Measurements from ENCODE around the gene ZMYND8.
A peak's percentile ranks its signal among the peaks of the same experiment; 100 is the strongest.

The ZMYND8 gene

DNA sequence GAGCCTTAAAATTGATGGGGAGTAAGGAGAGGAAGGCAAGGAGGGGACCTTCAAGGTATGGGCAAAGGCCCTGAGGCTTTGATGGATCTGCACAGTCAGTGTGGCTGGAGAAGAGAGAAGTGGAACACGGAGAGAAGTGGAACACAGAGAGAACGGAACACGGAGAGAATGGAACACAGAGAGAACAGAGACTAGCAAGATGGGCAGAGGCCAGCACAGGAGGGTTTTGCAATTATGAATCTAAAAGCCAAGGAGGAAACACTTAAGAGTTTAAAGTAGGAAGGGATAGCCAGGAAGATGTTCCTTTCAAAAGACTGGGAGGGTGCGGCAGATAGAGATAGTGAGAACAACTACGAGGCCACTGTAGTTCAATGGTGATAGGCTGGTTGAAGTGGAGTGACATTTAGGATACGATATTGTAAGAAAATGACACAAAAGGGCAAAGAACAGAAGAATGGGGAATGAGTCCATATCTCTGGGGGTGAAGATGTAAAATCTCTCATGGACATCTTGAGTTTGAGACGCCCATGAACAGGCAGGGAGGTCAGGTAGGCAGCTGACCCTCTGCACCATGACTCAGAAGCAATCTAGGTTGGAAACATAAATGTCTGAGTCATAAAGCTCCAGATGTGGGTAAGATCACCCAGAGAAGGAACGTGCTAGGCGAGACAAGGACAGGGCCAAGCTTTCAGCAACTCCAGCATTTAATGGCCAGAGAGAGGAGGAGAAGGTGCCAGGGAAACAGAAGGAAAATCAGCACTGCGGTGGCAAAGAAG is 25.4 kb downstream of the ZMYND8 start:
- no peak for DNase-seq

DNA sequence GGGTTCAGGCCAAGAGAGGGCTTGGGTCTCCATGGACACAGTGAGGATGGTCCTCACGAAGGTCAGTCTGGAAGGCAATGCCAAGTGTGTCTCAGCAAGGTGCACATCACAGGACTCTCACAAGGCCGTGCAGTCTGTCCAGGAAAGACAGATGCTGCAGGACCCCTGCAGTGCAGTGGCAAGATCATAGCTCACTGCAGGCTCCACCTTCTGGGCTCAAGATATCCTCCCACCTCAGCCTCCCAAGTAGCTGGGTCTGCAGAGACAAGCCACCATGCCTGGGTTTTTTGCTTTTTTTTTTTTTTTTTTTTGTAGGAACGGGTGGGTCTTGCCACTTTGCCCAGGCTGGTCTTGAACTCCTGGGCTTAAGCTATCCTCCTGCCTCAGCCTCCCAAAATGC is 26.4 kb downstream of the ZMYND8 start:
- no peak for DNase-seq

DNA sequence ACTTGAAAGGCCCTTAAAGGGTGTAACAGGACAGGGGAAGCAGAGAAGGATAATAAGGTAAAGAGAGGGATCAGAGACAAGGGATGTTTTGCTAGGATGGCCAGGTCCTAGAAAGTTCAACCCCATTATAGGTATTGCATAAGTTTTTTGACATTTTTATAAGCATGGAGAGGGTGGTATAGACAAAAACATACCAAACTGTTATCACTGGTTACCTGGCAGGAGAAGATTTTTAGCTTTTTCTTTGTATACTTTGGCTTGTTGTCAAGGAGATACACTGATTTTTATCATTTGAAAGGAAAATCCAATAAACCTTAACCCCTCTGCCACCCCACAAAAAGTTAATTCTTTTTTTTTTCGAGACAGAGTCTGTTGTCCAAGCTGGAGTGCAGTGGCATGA is 28.4 kb downstream of the ZMYND8 start:
- DNase-seq, result no peak

DNA sequence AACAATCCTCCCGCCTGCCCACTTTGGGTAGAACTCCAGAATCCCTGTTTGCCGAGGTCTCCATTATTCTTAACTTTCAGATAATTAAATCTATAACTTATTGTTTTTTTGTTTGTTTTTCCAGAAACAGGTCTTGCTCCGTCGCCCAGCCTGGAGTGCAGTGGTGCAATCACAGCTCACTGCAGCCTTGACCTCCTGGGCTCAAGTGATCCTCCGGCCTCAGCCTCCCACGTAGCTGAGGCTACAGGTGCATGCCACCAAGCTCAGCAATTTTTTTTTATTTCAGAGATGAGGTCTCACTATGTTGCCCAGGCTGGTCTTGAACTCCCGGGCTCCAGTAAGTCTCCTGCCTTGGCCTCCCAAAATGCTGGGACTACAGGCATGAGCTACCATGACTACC is 28.8 kb downstream of the ZMYND8 start:
- no peak for DNase-seq

DNA sequence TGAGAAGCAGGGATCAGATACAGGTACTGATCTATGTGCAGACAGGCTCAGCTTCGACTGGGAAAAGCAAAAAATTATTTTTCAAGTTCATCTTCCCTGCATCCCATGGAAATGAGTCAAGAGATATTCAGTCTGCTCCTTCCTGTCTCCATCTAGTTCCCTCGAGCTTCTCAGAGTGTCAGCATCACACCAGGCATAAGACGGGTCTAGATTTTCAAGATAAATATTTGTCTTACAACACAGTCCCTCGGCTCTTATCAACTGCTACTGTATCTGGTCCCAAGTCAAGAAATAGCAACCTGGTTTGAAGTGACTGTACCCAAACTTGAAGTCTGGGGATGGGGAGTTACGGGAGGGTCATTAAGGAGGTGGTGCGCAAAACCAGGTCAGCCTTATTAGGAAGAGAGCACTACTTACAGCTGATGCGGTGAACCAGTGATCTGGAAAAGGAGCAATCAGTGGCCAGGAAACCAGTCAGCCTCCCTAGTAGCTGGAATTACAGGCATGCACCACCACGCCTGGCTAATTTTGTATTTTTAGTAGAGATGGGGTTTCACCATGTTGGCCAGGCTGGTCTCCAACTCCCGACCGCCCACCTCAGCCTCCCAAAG is 29.7 kb downstream of the ZMYND8 start:
- DNase-seq, result no peak

DNA sequence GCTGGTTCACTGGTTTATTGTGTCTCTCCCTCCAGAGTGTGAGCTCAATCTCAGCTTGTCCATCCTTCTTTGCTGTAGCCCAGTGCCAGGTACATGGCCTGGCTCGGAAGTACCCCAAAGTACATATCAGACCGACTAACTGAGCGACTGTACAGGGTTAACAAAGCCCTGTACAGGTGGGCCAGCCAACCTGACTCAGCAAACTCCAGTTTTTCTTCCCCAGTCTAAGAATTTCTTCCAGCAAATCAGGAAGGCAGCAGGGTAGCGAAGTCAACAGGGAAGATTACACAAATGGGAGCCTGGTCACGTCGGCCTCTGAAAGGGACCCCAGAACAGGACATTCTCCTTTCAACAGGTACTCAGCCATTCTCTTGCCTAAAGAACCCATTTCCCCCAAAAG is 31.3 kb downstream of the ZMYND8 start:
- DNase-seq, result no peak

DNA sequence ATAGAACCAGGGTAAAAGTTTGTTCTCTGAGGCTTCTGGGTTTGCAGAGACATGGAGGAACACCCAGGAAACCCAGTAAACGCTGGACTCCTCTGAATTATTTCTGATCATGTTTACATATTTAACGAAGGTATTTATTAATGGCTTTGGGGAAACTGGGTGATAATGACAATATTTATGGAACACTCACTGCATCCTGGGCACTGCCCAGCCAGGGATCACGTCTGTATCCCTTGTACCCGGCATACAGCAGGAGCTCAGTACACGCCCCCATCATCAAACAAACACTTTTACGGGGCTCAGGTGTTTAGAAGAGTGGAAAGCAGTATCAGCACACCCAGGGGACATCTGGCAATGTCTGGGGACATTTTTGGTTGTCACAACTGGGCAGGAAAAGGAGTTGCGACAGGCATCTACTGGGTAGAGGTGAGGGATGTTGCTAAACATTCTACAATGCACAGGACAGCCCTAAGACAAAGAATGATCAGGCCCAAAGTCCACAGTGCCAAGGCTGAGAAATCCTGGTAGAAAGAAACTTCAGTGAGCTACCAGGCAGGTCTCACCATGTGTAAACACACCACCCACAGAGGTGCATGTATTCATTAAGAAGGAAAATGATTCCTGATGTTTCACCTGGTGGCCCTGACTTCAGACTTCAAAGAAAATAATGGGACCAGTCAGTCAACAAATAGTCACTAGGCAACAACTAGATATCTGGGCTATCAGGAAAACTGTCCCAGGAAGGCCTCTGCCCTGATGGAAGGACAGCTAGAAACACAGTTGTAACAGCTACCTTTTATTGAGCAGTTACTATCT is 35.3 kb downstream of the ZMYND8 start:
- peak; percentile 42 for DNase-seq

DNA sequence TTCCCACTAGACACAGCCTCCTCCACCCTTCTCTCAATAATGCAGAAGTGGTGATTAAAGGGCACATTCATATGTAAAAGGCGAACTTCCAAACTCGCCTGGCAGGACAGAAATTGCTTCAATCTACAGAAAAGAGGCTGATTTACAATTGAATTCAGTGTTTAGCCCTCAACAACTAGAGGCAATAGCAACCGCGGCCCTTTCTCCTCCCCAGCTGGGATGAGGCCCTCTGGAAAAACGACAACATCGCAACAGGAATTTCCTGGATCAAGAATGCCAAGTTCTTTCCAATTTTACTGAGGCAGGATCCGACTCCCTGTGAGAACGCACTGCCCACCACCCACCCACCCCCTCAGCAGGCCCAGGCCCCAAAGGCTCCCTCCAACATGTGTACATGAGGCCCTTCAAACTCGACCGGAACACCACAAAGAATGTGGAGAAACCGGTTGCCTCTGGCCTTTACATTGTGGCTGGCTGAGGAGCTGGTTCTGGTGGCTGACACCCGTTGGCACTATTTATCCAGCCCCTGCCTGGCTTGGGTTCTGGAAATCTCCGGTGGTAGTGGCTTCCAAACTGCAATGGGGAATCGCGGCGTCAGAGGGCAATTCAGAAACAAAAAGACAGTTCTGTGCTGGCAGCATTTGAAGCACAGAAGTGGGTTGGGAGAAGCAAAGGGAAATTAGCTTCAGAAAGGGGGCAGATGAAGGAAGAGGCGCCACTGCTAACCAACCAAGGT is 36.8 kb downstream of the ZMYND8 start:
- DNase-seq, result peak; percentile 89

DNA sequence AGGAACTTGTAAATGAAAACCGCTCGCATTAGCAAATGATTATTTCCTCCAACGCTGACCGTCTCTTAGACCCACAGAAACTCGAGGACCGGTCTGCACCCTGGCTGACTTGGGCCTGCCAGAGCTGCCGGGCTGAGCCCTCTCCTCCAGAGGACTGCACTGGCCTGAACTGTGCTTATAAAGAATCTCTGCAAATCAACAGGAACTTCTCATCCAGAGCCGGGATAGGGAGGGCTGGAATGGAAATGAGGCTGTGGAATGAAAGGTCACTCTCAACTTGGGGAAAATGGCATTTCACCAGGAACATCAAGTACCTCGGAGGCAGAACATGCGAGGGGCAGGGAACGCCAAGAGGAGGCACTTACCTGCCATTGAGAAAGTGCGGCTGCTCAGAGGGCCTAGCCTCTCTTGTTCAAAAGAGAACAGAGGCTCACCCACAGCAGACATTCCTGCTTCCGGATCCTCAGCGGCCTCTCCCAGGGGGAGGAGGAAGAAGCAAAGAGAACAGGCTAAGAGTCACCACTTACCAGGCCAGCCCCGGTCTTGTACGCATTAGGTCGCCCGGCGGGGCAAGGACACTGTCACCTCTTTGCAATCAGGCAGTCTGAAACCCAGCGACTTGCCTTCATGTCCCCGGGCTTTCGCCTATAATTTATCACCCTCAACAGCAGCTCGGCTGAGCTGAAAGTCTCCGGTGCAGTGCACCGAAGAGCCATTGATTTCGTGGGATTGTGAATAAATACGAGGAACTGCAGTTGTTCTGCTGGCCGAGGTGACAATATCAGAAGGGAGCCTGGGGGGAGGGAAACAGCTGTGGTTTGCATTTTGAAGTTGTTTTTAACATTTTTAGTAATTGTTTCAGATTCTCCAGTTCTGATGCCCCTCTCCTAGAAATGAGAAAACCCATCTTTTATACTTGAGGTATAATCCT is 37.6 kb downstream of the ZMYND8 start:
- peak; percentile 84 for DNase-seq

DNA sequence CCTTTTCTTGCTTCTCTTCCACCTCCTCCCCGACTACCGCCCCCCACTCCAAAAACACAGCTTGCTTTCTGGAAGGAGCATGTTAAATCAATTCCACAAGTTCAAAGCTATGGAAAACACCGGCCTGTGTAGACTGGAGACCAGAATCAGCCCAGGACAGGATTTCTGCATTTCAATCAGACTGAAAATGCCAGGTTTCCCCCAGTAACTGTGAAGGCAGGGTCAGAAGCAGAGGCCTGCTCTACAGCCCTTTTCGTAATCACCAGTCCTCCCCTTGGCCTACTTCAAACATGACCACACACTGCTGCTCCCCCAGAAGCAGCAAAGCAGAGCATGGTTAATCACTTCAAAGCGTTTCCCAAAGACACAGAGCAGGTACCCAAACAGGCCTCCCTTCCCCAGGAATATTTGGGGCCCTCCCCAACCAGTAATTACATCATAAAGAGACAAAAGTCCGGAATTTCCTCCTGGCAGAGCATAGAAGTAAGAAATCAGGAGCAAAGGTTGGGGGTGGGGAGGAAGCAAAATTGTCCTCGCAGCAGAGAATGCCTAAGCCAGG is 38.4 kb downstream of the ZMYND8 start:
- DNase-seq, result no peak

DNA sequence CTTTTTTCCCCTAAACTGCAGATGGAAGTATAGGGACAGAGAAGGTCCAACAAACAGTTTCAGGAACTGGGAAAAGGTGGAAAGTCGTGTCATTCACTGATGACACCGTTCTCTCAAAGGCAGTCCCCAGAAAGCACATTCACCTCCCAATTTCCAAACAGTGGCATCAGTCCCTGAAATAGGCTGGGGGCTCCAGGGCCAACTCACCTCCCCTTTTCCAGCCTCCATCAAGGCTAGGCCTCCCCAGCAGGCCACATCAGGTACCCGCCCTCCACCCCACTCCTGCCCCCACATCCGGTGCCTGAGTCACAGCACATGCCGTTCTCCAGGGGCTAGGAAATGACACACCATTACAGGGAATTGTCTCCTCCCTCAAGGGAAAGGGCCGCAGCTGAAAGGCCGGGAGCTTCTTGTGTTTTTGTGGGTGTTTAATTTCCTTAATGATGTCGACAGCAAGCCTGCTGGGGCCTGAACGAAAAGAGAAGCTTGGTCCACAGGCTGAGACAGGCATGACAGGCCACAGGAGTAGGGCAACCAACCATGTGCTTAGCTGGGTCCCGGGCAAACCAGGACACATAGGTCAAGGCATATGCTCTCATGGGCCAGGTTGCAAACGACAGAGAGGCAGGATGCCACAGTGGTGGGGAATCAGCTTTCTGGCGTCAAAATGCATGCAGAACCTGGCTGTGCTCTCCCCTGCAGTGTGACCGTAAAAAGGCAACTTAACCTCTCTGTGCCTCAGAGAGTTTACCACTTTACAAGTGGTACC is 39.2 kb downstream of the ZMYND8 start:
- DNase-seq, result no peak

DNA sequence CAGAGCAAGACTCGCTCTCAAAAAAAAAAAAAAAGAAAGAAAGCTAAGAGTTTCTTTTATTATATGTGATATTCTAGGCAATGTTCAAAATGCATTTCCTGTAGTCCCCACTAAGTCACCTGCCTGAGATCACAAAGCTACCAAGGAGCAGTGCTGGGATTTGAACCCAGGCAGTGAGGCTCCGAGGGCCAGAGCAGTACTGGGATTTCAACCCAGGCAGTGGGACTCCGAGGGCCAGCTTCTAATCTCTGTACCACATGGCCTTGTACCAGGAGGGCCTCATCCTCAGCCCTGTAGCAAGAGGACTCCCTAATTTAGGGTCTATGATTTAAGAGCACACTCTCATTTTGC is 39.7 kb downstream of the ZMYND8 start:
- no peak for DNase-seq

DNA sequence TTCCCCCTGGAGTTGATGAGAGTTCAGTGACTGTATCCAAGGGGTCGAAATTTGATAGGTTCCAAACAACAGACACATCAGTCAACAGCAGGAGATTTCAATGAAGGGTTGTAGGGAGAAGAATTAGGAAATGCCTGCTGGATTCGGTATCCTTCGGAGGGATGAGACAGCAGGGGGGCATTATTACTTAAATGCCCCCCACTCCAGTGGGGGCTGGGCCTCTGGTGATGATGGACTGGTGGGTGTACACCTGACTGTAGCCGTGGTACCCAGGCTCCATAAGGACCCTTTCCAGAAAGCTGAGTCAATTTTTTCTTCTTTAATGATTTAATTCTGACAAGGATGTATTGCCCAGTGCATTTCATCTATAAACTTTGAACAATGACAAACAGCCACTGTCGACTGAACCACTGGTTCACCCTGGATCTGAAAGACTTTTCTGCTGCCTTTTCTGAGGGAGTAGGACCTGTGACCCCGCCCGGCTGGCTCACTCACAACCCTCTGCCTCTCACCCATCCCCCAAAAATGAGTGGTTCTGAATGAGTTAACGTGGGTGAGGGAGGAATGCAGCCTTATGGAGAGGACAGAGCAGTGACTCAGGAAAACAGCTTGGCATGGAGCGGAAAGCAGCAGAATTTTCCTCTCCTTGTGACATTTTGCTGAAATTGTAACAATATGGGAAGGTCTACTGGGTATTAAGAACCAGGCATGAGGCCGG is 41.0 kb downstream of the ZMYND8 start:
- DNase-seq, result no peak

DNA sequence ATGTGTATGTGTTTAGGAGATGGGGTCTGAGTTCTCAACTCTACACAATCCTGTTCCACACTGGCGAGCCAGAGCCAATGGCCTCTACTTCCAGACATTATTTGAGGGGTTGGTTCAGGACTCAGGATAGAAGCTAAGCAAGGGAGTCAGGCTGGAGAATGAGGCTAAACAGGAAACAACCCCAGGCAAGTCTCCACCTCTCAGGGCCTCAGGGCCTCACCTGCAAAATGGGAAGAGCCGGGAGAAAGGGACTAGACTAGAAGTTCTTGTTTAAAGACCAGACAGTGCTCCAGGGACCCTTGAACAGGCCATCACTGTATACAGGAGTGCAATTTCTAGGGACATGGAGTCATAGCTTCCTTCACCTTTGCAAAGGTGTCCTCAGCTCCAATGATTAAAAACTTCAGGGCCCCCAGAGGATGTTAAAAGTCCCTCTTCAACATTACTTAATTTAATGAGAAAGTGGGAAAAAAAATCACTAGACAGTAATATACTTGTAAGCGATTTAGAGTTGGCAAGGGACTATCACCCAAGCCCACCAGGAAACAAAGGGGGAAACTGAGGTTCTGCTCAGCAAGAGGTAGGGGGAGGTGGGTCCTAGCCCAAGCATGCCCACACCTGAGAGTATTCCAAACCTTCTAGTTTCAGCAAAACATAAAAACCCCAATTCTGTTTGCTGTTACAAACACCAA is 41.7 kb downstream of the ZMYND8 start:
- DNase-seq, result no peak

DNA sequence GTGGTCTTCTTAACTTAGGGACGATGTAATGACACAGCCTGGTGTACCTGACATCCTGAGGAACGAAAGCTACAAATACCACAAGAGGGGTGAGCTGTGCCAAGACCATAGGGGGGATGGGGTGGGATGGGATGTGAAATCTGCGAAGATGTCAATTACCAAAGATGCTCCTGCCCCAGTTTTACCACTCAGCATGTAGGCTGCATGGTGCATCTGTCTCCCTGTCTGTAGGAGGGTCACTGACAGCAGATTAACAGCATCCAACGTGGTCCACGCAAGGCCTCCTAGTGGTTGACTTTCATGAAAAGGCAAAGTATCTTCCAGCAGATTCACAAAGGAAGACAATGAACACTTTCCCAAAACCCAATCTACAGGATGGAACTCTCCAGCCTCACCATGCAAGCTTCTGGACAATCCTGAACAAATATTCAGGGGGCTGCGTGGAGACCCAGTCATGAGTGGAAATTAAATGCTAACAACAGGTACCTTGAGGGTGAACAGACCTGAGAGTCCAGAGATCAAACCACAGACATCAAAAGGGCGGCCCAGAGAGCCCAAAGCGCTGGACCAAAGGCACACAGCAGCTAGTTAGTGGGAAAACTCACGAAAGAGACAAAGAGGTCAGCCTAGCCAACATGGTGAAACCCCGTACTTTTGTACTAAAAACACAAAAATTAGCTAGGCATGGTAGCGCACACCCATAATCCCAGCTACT is 44.4 kb downstream of the ZMYND8 start:
- no peak for DNase-seq

DNA sequence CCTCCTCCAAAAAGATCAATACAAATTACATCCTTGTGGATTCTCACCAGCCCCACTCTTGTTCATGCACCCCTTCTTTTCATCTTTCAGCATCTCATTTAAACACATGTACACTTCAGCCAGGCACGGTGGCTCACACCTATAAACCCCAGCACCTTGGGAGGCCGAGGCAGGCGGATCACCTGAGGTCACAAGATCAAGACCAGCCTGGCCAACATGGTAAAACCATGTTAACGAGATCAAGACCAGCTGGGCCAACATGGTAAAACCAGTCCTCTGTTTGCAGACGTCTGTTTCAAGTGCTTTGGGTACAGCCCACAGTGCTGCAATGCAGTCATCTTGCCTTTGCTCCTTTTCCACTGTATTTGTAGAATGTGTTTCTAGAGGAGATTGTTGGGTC is 45.3 kb downstream of the ZMYND8 start:
- DNase-seq, result no peak

DNA sequence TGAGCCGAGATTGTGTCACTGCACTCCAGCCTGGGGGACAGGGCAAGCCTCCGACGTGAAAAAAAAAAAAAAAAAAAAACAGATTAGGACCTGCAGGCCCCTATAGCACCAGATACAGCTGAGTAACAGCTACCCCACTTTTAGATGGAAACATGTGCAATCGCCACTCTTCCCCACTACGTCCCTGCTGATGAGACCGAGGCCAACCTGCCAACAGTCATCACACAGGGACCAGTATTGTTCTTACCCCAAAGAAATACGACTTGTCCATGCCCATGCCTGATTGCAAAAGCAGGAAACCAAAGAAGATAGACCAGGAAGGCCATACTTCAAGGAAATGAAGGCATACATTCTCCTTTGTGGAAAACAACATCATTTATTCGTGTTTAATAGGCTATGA is 45.8 kb downstream of the ZMYND8 start:
- no peak for DNase-seq

DNA sequence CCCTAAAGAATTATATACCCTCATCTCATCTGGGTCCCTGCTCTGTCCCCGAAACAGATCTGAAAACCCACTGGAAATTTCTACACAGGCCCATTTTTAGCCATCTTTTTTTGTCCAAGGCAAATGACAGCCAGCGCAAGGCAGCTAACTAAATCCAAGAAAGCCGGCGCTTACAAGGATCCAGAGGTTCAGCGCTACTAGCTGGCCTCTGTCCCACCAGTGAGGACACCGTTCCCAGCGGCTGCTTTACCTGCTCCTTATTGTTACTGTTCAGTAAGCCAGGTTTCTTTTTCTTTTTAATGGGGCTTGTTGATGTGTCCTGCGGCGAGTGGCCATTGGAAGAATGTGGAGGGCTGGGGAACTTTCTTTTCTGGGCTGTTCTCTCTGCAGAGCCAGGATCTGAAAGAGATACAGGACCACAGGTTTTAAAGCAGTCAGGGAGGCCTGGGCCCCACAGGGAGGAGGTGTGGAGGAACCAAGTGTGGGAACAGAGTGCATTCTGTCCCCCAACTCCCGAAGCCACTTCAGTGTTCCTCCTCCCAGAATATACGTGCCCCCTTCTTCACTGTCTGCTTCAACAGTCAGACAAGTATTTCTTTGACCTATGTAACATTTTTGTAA is 46.6 kb downstream of the ZMYND8 start:
- no peak for DNase-seq

DNA sequence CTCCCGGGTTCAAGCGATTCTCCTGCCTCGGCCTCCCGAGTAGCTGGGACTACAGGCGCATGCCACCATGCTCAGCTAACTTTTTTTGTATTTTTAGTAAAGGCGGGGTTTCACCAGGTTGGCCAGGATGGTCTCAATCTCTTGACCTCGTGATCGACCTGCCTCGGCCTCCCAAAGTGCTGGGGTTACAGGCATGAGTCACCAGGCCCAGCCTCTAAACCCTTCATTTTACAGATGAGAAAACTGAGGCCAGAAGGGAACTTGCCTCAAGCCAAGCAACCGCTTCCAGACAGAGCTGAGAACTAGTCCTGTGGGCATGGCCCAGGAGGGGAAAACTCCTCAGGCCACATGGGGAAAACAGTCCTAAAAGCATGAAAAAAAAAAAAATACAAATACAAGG is 47.1 kb downstream of the ZMYND8 start:
- DNase-seq, result no peak

All from NCI-H526 treated with DMSO at 0.1 percent for 48 hours (cell line).